Hematopoietic multipotent progenitor cell treated with erythropoietin and hydrocortisone succinate and interleukin-3 and kit ligand, for 8 days (in vitro differentiated cells): ENCODE data around the gene DDX10.

ENCODE experiments used
- DNase-seq: peaks from one replicate; pipeline ENCODE4 v3.0.0-alpha.2; 2015

Gene DDX10

DNA sequence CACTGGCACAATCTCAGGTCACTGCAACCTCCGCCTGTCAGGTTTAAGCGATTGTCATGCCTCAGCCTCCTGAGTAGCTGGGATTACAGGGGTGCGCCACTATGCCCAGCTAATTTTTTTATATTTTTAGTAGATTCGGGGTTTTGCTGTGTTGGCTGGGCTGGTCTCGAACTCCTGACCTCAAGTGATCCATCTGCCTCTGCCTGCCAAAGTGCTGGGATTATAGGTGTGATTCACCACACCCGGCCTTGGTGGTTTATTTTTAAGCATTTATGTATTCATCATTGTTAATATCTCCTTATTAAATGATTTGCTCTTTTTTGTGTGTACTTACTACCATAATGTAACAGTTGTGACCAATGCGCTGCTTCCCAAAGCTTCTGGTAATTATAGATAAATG, 171.7 kb downstream of the DDX10 start:
- no peak for DNase-seq

DNA sequence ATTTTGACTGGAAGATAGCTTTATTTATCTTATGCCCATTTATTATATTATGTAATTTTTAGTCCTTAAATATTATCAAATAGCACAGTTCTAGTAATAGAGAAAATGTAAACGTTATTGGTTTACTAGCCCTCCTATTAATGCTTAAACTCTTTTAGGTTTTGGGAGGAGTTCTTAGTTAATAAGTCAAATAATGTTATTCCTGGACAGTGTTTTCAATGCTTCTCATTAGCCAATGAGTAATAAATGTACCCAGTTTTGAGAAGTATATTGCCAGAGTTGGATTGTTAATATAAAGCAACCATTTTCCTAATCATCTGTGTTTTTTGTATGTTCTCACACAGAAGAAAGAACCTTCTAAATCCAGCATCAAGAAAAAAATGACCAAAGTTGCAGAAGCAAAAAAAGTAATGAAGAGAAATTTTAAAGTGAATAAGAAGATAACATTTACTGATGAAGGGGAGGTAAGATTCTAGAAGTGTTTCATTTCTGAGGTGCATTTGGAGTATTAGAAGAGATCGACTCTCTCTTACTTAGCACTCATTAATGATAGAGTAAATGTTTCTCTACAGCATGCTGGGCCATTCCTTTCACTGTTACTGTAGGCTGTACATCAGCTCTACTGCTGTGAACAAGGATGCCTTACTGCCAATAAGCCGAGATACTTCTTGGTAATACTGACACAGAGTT, 173.4 kb downstream of the DDX10 start:
- no peak for DNase-seq

GRCh38 chr11:108838792-108839105, 173.9 kb downstream of the DDX10 start:
- no peak for DNase-seq

DNA sequence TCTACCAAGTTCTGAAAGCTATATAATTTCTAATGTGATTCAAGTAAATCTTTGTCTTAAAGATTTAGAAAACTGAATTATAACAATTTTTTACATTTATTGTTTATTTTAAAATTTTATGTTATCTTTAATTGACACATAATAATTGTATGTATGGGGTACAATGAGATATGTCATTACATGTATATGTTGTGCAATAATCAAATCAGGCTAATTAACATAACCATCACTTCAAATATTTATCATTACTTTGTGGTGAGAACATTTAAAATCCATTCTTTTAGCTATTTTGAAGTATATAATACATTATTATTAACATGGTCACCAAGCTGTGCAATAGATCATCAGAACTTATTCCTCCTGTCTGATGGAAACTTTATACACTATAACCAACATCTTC, 181.1 kb downstream of the DDX10 start:
- DNase-seq: no peak

GRCh38 chr11:108847298-108847990, 182.6 kb downstream of the DDX10 start:
- no peak for DNase-seq

- no peak for DNase-seq
Observed at GRCh38 chr11:108851781-108852180, 186.9 kb downstream of the DDX10 start.

GRCh38 chr11:108852701-108853100, 187.8 kb downstream of the DDX10 start:
- peak; percentile 8 for DNase-seq

GRCh38 chr11:108853151-108853550, 188.3 kb downstream of the DDX10 start:
- DNase-seq: no peak

DNA sequence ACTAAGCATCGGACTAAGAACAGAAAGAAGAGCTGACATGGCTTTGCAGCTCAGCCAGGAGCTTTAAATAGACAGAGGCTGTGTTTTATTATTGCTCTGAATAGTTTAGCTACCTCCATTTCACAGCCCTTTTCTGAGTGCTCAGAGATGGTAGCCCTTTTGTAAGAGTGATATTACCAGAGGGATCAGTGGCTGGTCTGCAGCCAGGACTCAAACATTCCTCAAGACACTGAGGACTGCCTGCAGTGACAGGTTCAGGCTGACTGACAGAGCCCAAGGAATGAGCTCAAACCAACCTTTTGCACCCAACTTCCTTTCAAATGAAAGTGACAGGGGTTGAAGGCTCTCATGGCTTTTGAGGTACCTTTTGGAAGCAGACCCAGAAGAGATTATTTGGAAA, 189.0 kb downstream of the DDX10 start:
- no peak for DNase-seq

- DNase-seq: no peak
Observed at GRCh38 chr11:108854346-108854745, 189.5 kb downstream of the DDX10 start.

DNA sequence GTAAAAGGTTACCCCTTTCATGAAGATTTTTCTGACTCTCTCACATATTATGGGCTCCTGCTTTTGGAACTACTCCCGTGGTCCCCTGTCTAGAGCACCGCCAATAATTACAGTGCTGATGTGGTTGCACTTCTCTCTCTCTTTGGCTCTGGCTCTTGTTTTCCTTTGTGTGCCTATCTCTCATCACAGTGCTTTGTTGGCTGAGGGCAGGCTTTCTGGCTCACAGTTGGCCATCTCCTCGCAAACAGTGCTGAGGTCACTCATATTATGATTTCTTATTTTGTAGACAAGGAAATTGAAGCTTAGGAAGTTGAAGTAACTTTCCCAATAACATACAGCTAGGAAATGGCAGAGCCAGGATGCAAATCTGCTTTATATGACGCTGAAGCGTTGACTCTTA, 192.5 kb downstream of the DDX10 start:
- no peak for DNase-seq

GRCh38 chr11:108858622-108859021, 193.8 kb downstream of the DDX10 start:
- DNase-seq: no peak

DNA sequence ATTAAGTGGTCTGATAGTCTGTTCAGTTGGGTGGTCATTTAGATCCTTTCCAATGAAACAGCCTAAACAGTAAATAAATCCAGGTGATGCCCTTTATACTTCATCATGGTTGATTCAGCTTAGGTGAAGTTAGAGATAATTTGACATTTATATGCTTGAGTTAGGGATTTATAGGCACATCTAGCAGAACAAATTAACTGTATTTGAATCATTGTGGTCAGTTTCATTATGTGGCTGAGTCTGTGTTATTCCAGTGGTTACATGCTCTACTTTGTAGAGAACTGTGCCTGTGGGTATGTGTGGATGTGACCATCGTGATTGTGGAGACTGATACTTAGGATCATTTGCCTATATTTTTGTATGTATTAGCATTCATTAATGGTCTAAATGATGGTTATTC, 194.6 kb downstream of the DDX10 start:
- no peak for DNase-seq

DNA sequence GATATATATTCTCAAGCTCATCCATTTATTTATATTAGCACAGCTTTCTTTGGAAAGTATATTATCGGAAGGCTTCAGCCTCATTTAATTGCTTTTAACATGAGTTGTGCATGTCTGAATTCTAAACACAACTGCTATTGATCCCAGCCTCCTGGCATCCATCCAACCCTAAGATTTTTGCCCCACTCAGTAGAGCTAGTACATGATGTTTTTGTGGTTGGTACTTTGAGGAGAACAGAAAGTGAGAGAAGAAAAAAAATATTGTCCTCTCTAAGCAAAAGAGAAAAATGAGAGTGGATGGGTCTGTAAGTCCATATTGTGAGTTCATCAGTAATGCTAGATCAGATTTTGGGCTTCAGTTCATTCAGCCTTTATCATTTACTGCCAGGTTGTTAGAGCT, 198.7 kb downstream of the DDX10 start:
- DNase-seq: no peak

DNA sequence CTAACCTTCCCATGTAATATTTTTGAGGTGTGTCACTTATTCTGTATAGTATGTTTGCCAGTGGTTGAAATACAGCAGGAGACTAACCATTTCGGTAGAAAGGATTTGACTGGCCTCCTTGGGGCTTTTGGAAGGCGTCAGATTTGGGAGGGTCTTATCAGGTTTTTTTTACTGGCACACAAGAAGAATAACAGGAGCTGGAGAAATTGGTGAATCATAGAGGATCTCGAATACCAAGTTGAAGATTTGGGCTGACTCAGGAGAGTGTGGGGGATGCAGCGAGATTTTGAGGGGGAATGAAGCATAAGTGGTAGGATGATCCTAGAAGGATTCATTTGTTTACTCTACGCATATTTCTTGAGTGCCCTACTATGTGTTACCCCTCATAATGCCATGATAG, 200.5 kb downstream of the DDX10 start:
- DNase-seq: no peak

GRCh38 chr11:108866781-108867180, 201.9 kb downstream of the DDX10 start:
- DNase-seq: no peak

GRCh38 chr11:108870373-108871020, 205.6 kb downstream of the DDX10 start:
- no peak for DNase-seq

DNA sequence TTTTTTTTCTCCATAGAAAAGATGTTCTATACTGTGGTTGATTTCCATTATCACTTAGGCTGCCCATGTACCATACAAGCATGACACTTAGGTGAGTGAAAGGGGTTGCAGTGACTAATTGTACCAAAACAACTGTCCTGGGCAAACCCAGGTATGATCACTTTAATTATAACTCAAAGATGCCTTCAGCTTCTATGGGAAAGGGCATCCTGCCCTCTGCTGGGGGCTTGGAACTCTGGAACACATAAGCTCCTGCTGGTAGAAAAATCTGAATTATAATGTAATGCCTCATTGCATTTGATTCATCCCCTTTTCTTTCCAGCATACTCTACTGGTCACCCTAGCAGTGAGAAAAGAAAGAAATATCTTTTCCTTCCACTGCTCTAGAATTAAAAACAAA, 206.3 kb downstream of the DDX10 start:
- DNase-seq: peak; percentile 49

DNA sequence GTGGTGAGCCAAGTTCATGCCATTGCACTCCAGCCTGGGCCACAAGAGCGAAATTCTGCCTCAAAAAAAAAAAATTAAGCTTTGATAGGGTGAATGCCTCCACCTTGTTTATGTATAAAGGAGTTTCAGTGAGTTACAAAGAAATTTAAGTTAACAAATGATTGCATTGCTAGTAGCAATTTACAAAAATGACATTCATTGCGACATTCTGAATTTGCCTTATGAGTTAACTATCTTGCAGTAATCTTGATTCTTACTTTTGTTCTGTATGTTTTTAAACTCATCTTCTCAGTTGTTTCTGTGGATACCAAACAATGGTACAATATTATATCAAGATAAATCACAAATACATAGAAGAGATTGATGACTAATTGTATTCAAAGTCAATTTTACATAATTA, 207.0 kb downstream of the DDX10 start:
- no peak for DNase-seq

- no peak for DNase-seq
Observed at GRCh38 chr11:108872781-108873291, 208.0 kb downstream of the DDX10 start.

- no peak for DNase-seq
Observed at GRCh38 chr11:108873310-108873709, 208.4 kb downstream of the DDX10 start.

DNA sequence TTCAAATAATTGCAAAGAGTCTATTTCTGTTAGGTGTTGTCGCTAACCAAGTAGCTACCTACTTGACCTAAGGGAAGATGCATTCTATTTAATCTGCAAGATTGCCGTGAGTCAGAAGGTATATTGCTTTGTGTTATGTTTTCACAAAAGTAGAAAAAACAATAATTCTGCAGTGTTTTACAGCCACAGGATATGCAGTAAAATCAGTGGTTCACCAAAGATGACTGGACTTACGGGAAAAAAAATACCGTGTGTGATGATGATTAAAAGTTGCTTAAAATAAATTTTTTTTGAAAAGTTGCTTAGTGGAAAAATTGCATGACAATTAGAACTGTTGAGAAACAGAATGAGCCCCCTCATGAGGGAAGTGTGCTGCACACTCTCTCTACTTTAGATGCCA, 209.1 kb downstream of the DDX10 start:
- no peak for DNase-seq

GRCh38 chr11:108875134-108875533, 210.3 kb downstream of the DDX10 start:
- DNase-seq: no peak

- no peak for DNase-seq
Observed at GRCh38 chr11:108877178-108877577, 212.3 kb downstream of the DDX10 start.
